ENCODE results near the gene UBQLNL. TPM values are rescaled to one million over a fixed set of nuclear protein-coding genes. Genes with fewer than 3 reads are reported as not detected.

UBQLNL gene
- total RNA-seq, 1 donor from 2014 or later, result 1.5 TPM

DNA sequence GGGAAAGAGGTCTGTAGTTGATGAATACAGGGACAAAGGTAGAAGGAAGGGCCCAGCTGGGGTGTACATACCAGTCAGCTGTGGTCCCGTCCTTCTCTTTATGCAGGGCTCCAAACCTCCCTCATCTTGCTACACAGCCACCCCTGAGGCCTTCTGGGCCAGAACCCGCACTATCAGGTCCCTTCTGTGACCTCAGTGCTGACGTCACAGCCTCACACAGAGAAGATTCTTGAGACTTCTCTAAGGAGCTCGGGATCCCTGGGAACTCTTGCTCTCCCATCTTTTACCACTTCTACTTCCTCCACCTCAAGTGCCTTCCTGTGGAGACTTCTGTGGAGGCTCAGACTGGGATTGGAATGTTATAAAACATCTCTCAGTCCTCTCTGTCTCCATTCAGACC is 6.7 kb downstream of the UBQLNL start, which contains the start of gene UBQLN3:
UBQLN3 (minus strand) TSS at position 155 of the 400 bp plus-strand sequence. CDS start 399 bp downstream, outside the sequence.
- ATAC-seq, result peak; percentile 22
- DNase-seq (ENCODE audit: low spot score), result no peak
- intact Hi-C loops (cut with DNase I), result no loop called here

DNA sequence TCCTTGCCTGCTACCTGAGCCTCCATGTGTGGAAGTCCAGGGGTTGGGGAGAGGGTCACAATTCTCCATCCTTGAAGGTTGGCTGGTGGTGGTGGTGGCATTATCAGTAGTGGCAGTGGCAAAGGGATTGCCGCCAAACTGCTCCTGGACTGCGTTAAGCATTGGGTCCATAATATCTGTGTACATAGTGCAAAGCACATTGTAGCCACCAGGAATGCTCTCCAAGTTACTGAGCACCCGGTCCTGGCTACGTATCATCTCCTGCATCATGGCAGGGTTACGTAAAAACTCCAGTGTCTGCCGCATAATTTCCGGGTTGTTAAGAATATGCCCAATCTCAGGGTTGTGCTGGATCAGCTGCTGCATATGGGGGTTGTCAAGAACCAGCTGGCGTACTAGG is 7.9 kb downstream of the UBQLNL start:
- intact Hi-C loops (cut with DNase I), result no loop called here
- ATAC-seq (no peak), DNase-seq (ENCODE audit: low spot score) (no peak)

DNA sequence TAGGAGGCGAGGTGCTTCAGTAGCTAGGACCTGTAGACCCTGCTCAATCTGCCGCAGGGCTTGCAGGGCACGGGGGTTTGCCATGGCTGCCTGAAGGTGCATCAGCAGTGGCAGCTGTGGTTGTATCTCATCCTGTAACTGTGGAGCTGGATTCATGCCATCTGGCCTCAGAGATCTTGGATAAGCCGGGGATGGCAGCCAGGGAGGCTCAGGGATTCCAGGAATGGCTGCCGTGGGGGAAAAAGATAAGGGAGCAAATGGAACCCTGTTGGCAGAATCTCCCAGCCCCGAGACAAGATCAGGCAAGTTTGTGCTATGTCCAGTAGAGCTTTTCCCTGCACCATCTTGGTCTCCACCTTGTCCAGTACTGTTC is 8.6 kb downstream of the UBQLNL start:
- intact Hi-C loops (cut with DNase I), result no loop called here
- DNase-seq (ENCODE audit: low spot score), result no peak
- no peak for ATAC-seq

DNA sequence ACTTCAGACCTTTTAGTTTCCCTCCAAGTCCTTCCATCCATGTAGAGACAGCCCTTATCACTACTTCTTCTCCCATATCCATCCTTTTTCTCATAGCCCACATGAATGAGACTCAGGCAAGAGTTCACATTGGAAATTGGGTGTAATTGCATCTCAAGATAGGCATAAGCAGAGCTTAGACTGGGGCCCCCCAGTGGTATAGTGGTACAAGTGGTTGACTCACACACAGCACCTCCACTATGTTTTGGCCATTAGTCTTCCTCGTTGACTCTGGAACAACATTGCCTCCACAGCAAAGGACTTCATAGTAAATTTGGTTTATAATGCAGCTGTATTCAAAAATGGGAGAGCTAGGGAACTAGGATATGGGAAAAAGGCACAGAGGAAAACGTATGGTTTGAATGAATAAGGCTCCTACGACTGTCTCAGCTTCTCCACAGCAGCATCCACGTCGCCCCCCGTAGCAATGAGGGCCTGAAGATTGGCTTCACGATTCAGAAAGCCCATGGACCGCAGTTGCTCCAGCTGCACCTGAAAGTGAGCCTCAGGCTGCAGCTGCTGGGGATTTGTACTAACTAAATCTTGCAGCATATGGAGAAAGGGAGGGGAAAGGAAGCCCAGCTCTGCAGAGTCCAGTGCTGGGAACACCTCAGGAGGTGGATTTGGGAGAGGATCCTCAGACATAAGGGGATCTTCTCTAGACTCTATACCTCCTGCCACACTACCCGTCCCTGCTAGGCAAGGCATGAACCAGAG is 9.1 kb downstream of the UBQLNL start:
- intact Hi-C loops (cut with DNase I), result no loop called here
- DNase-seq (ENCODE audit: low spot score), result no peak
- no peak for ATAC-seq

DNA sequence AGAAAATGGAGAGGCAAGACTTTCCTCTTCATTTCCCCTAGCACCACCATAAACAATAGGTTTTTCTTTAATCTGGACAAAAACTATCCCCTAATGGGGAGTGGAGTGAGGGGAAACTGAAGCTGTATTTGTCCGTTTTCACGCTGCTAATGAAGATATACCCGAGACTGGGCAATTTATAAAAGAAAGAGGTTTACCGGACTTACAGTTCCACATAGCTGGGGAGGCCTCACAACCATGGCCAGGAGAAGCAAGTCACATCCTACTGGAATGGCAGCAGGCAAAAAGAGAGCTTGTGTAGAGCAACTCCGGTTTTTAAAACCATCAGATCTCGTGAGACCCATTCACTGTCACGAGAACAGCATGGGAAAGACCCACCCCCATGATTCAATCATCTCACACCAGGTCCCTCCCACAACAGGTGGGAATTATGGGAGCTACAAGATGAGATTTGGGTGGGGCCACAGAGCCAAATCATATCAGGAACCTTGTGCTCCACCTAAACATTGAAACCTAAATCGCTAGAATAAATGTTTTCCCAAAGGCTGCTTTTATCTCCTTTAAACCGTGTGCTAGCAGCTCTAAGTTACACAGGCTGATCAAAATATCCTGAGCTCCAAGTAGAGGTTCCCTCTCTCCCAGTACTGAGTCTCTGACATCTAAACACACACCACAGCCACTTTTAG is 11.0 kb downstream of the UBQLNL start:
- DNase-seq (ENCODE audit: low spot score) (no peak), ATAC-seq (no peak)
- intact Hi-C loops (cut with DNase I), result no loop called here

DNA sequence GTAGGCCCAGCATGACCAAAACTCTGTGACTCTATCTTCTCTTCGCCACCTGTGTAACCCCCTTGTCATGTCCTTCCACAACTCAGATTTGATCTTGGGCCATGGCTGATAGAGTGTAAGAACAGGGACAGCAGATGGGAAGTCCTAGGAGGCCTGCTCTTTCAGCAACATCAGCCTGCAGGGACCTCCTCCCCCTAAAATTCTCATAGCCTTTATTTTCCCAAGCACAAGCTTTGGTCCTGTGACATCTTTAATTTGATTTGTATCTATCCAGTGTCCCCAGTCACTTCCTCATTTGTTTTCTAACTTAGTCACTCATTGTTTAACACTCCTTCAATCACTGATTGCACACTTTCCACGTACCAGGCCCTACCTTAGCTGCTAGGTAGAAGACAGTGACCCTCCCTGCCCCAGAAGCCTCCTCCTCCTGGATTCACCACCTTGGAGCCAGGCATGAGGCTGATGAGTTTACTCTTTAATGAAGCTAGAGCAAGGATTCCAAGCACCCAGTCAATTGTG is 12.0 kb downstream of the UBQLNL start:
- no peak for ATAC-seq

DNA sequence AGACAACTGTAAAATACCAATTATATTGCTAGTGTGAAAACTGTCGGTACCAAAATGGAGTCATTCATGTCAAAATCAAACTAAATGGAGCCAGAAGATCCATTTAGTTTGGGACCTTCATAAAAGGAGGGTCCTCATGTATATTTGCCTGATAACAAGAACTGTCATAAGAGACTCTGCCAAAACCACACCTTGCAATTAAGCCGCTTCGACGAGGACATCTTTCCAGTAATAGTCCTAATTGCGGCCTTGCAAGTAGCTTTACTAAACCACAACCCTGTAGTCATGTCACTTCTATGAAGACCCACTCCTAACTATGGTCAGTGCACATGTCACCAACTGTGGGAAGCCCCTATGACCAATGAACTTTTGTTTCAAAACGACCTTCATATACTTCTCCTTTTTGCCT is 16.1 kb downstream of the UBQLNL start:
- no peak for DNase-seq (ENCODE audit: low spot score)
- intact Hi-C loops (cut with DNase I), result no loop called here

More for the DNA sequence above, 12.0 kb downstream of the UBQLNL start:
- no peak for DNase-seq (ENCODE audit: low spot score)
- intact Hi-C loops (cut with DNase I), result no loop called here

DNA sequence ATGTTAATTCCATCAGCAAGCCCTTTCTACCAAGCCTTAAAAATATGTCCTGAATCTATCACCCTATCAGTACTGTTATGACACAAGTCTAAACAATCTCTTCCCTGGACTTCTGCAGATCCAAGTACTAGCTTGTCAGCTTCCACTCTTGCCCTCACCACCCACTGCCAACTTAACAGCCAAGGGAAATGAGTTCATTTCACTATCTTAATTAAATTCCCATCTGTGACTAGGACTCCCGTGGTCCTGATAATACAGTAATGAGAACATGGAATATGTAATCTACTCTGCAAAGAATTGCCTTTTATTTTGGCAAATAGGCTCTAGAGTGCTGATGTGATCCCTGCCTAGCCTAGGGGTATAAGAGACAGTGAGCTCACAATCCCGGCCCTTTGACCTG is 16.8 kb downstream of the UBQLNL start:
- intact Hi-C loops (cut with DNase I), result no loop called here
- ATAC-seq, result no peak
- no peak for DNase-seq (ENCODE audit: low spot score)

More for the DNA sequence above, 16.1 kb downstream of the UBQLNL start:
- ATAC-seq, result no peak

DNA sequence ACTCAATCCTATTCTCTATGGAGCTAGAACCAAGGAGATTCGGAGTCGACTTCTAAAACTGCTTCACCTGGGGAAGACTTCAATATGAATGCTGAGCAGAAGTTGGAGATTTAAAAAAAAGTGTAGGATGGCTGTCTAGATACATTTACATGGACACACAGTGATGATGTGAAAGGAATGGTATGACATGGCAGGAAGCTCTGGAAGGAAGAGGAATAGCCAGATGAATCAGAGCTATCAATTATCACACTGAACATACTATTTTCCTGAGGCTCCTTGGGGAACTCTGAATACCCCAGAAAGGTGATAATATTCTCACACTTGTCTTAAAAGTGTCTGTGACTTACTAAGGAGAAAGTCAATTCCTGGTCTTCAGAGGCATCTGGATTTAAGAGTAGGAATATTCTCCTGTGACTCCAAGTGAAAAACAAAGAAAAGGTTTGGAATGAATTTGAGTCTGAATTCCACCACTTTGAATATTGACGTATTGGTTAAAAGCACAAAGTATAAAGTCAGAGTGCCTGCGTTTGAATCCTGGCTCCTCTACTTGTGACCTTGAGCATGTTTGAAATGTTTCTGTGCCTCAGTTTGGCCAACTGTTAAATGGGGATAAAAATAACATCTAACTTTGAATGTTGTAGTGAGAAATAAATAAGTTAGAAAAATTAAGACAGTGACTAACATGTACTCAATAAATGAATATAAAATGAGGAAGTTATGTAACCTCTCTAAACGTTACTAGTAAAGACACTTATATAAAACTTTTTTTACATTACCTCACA is 26.7 kb downstream of the UBQLNL start:
- no peak for ATAC-seq
- intact Hi-C loops (cut with DNase I), result no loop called here

DNA sequence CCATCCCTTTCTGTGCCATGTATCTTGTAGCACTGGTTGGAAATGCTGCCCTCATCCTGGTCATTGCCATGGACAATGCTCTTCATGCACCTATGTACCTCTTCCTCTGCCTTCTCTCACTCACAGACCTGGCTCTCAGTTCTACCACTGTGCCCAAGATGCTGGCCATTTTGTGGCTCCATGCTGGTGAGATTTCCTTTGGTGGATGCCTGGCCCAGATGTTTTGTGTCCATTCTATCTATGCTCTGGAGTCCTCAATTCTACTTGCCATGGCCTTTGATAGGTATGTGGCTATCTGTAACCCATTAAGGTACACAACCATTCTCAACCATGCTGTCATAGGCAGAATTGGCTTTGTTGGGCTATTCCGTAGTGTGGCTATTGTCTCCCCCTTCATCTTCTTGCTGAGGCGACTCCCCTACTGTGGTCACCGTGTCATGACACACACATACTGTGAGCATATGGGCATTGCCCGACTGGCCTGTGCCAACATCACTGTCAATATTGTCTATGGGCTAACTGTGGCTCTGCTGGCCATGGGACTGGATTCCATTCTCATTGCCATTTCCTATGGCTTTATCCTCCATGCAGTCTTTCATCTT is 27.6 kb downstream of the UBQLNL start:
- DNase-seq (ENCODE audit: low spot score), result no peak
- ATAC-seq, result no peak
- intact Hi-C loops (cut with DNase I), result no loop called here

More for the DNA sequence above, 26.7 kb downstream of the UBQLNL start:
- no peak for DNase-seq (ENCODE audit: low spot score)

DNA sequence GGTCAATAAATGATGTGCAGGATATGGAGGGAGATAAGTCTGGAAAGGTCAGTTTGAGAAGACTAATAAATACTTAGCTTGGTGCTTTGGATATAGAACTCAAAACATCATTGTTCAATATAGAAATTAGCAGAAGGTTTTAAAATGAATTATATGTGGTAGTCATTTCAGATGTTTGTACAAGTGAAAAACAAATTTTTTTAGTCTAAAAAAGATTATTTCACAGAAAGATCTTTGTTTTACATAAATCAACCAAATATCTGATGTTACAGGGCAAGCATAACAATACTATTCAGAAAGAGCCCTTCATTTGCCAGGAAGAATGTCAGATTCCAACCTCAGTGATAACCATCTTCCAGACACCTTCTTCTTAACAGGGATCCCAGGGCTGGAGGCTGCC is 28.1 kb downstream of the UBQLNL start, which contains the start of gene OR52D1:
OR52D1 (plus strand) TSS at position 301 of the 400 bp plus-strand sequence; CDS start at position 323, 22 bp downstream.
- DNase-seq (ENCODE audit: low spot score), result no peak
- intact Hi-C loops (cut with DNase I), result no loop called here
- ATAC-seq, result no peak

DNA sequence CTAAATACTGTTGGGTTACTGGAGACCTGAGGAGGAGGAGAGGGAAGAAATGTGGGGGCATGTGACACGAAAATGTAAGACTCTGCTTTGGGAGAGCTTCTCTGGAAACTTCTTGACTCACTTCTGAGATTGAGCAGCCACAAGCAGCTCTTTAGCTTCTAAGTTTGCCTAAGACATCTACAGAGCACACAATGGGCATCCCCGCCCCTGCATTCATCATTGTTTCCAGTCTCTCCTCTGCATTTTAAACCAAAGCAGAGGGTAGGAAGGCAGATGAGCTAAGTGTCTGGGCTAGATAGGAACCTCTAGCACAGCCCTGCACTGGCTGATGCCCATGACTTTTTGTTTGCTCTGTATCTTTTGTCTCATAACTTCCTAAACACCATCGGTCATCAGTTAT is 30.1 kb downstream of the UBQLNL start:
- intact Hi-C loops (cut with DNase I), result loop anchor here (2.0 kb wide), 1 partner anchor 40 kb away; no protein-coding TSS in a partner anchor
- no peak for ATAC-seq
- no peak for DNase-seq (ENCODE audit: low spot score)

DNA sequence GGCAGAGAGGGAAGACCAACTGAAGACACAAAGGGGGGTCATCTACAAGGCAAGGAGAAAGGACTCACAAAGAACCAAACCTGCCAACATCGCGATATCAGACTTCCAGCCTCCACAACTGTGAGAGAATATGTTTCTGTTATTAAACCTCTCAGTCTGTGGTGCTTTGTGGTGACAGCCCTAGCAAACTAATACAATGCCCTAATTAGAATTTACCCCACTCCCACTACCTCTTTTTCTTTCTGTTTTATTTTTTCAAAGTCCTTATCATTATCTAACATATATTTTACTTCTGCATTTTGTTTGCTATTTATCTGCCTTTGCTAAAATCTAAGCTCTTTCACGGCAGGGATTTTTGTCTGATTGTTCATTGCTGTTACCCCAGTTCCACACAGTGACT is 30.5 kb downstream of the UBQLNL start:
- intact Hi-C loops (cut with DNase I), result loop anchor here (2.0 kb wide), 1 partner anchor 39 kb away; no protein-coding TSS in a partner anchor
- no peak for DNase-seq (ENCODE audit: low spot score)
- no peak for ATAC-seq

DNA sequence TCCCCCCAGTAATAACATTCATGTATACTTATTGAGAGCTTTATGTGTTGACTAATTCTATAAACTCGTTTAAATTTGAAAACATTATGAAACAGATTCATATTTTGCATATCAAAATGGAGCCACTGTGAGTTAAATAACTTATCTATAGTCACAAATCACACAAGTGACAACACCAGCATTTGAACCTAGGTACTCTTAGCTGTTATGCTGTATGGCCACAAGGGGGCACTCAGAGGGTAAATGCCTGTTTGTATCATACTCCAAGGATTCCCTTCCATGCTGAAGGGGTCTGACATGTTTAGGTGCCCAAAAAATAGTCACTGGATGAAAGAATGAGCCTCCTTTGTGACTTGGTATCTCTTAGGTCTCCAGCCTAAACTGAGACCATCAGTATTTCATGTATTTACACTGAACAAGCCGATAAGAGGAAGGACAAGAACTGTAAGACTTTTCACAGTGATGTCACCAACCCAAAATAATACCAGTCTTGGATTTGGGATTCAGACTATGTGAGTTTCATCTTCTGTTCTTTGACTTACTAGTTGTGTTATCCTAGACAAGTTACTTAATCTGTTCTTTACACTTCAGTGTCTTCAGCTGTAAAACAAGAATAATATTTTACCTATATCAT is 40.2 kb downstream of the UBQLNL start:
- intact Hi-C loops (cut with DNase I), result loop anchor here (10.0 kb wide), 1 partner anchor 328 kb away; the partner anchor contains the start of gene OR52N2
- peak; percentile 49 for ATAC-seq

DNA sequence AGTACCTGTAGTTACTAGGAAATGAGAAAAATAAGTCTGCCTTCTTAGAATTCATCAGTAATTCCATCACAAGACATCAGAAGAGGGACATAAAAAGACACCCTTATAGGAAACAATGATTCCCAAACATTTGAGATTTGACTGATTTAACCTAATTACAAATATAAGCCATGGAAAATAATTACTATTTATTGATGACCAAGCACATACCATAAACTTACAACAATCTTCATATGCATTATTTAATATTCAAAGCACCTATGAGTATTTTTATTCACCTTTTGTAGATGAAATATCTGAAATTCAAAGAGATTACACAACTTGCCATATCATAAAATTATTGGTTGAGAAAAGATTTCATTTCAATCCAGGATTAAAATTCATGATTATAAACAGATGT is 42.6 kb downstream of the UBQLNL start:
- intact Hi-C loops (cut with DNase I), result loop anchor here (10.0 kb wide), 1 partner anchor 331 kb away; the partner anchor contains the start of gene OR52N2
- ATAC-seq, result no peak
- no peak for DNase-seq (ENCODE audit: low spot score)

More for the DNA sequence above, 40.2 kb downstream of the UBQLNL start:
- DNase-seq (ENCODE audit: low spot score), result no peak

DNA sequence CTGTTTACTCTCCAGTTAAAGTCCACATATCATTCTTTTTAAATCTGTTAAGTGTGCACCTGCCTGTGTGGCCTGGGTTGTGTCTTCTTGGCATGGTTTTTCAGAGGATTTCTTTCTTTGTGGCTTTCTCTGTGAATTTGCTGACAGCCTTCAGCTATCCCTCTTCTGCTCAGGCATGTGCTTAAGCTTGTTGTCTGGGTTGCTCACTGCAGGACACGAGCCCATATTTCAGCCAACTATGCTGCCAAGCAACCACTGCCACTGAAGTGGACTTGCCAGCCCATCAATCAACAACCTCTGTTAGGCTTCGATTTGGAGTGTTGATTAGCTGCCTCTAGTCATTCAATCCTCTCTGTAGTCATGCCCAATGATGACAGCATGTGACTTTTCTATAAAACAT is 49.0 kb downstream of the UBQLNL start:
- no peak for DNase-seq (ENCODE audit: low spot score)
- intact Hi-C loops (cut with DNase I), result no loop called here
- no peak for ATAC-seq
